Stimulated activated CD8-positive, alpha-beta memory T cell treated with anti-CD3 and anti-CD28 coated beads, Interleukin-4, amount 100 ng/mL, for 1 hour (primary cell): ENCODE measurements around the gene MYOM1.

Experiments
- DNase-seq, 2 donors: peaks; one replicate each; pipeline ENCODE4 v3.0.0-alpha.2; 2020; ENCODE audit warnings: low read depth in 2 of 2, low spot score in 1 of 2

MYOM1 gene

DNA sequence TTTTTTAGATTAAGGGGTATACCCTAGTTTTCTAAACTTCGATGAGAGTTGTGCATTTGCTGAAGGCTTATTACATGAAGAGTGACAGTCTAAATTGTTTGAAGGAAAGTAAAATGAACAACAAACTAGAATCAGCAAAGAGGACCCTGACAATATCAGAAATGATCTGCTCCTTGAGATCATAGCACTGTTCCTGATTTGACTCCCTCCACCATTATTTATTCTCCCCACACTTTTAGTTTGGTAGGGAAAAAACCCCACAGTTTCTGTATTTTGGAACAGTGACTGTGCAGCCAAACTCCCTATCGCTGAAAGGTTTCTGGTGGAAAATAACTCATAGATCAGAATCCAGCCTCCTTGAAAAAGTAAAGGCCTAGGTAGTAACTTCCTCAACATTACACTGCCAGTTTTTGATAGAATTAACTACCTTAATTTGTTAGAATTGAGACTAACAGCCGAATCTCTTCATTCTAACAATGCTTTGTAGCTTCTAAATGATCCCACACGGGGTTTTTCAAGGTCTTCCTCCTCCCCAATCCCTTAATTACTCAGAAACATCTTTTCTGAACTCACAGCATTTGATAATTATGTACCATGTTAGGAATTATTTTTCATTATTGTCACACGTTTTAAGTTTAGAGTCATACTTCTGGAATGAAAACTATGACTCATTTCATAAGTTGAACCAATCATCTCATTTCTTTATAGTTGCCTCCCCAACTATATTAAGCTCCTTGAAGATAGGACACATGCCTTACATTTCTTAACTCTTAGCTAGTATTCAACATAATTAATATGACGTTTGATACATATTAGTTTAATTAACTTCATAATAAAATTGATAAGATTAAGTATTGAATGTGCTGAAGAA lies 30.7 kb upstream of the MYOM1 start:
- DNase-seq: no peak

DNA sequence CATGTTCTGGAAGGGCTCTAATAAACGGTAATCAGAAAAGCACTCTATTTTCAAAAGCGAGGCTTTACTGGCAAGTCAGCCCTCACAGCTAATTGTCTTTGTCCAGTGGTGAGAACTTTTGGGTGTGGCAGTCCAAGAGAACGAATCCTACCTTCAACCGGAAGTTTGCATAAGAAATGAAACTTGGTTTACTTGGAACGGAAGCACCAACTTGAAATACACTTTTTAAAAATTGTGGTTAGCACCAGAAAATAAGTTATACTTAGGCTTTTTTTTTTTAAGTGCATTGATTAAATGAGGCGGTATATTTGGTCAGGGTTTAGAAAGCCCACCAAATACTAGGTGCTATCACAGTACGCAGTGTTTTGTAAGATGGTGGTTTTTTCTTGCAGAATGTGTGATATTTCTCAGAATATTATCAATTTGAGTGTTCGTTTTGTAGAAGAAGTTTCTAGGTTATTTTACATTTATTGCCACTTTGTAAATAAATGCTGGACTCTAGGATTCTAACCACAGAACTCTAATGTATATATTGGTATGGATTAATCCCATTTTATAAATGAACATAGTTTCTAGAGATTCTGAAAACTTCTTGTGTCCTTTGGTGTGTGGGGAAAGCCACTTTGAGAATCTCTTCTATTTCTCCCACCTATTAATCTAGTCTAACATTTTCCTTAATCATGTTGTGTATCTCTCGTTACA lies 29.0 kb upstream of the MYOM1 start:
- no peak for DNase-seq

DNA sequence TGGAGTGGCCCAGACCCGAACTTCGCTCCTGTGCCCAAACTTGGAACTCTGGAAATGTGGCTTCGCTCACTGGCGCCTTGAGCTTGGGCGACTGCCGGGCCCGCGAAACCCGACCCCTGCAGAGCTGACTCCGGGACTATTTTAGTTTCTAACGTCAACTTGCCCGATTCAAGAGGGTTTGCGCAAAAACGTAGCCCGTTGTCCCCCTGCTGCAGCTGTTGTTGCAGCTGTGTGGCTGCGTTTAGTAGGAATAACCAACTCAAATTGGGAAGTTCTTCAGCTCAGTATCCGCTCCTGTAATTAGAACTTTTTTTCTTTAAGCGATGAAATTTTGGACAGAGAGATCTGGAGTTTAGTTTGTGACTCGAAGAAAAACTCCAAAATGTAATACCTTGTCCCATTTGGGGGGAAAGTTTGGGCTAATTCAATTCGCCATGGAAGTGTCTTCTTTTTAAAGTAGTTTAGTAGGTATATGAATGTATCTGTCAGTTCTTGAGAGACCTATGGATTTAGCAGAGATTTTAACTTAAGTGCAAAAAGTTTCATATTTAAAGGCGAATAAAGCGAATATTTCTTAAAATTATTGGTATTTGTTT lies 28.4 kb upstream of the MYOM1 start:
- no peak for DNase-seq

DNA sequence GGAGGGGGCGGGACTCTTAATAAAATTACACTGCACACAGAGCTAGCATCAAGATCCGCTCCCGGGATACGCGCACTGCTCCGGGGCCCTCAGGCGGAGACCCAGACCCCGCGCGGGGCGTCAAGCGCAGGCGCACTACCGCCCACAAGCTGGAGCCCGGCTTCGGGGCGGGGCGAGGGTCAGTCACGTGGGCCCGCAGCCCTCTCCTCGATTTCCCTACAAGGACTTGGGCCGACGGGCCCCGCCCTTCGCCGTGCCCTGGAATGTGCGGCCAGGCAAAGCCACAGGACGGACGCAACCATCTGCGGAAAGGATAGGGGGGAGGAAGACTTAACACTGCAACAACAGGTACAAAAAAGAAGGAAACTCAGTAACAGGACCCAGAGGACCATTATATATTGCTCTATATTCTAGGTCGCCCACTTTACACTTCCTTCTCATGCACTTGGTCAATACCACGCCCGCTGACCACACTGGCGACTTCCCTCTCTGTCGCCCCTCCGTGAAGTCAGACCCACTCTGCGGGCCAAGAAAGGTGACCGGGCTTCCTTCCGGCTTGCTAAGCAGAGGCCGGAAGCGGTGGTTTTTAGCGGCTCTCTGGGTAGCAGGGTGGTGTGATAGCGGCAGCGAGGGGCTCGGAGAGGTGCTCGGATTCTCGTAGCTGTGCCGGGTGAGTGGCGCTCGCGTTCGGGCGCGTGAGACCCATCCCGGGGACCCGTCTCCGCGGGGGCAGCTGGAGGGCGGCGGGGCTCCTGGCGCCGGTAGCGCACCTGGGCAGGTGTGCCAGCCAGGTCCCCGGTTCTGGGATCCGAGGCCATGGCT lies 27.7 kb upstream of the MYOM1 start, which contains the start of gene MYL12A:
Gene MYL12A, plus strand, starts transcription at position 562 of the 822 bp plus-strand sequence. CDS start 5,447 bp downstream, outside the sequence.
- peak; percentile 77 to 84 for DNase-seq

DNA sequence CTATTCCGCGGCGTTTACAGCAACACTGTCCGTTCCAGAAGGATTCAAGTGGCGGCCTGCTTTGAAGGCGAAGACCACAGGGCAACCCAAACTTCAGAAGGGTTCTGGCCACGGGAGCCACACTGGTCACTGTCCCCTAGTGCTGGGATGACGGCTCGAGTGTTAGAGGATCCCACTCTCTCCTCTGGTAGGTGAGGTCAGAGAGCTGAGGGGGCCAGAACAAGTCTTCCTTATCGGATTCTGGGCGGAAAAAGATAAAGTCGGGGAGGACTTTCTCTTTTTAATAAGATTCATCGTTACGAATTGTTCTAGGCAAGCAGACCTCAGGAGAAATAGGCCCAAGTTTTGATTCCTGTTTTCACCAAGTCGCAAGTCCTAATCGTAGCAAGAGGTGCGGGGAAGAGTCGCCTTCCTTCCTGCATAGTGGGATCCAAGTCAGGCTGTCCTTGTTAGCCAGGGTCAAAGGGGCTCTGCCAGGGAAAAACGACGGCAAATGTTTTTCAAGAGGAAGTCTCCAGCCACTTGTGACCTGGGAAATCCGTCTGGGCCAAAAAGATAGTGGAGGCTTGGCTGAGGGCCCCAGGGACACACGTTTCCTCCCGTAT lies 27.0 kb upstream of the MYOM1 start:
- no peak for DNase-seq

DNA sequence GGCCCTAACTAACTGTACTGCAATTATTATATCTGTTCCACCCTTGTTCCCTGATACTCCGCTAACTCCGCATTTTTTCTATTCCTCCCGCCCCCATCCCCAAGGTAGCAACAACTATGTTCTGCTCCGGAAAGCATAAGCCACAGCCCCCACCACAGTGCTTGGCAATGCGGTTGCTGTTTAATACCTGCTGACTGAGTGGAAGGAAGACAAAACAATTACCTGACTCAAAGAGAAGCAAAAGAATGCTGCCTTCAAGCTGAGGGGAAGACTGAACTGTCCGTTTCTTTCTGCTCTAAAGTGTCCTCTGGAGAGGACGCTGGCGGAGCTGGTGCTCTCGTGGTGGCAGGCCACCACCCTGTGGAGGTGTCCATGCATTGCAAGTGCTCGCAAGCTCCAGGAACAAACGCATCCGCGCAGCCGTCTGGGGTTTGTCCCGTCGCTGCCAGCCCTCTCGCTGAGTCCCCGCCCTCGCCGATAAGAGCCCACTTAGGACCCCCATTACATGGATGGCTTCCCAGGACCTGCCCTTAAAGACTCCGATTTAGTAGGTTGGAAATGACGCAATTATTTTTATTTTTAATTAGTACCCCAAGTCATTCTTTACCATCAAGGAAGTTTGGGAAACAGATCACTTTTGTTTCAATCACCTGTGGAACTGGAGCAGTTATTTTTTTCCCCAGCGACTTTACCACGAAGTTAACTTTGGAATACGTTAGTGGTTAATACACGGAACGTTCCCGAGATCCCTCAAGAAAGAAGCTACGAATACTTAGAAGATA lies 26.3 kb upstream of the MYOM1 start:
- peak; percentile 54 to 66 for DNase-seq

DNA sequence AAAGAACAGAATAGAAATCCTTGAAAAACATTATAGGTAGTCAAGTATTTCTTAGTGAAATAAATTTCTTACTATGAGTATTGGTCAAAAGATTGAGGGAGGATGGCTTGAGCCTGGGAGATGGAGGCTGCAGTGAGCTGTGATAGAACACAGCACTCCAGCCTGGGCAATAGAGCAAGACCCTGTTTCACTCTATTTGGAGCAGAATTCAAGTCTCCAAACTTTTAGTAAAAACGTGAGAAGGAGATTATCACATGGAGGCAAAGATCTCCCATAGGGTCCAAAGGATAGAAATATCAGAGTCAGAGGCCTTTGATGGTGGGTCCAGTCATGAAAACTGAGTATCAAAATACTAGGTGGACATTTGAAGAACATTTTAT lies 25.4 kb upstream of the MYOM1 start:
- DNase-seq: no peak

DNA sequence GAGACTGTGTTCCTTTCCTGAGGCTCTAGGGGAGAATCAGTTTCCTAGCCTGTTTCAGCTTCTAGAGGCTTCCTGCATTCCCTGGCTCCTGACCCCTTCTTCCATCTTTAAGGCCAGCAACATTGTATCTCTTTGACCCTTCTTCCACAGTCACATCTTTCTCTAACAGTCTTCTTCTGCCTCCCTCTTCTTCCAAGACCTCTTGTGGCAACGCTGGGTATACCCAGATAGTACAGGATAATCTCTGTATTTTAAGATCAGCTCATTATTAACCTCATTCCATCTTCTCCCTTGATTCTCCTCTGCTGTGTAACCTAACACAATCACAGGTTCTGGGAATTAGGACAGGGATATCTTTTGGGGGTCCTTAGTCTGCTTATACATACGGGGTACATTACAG lies 19.0 kb upstream of the MYOM1 start:
- DNase-seq: no peak

DNA sequence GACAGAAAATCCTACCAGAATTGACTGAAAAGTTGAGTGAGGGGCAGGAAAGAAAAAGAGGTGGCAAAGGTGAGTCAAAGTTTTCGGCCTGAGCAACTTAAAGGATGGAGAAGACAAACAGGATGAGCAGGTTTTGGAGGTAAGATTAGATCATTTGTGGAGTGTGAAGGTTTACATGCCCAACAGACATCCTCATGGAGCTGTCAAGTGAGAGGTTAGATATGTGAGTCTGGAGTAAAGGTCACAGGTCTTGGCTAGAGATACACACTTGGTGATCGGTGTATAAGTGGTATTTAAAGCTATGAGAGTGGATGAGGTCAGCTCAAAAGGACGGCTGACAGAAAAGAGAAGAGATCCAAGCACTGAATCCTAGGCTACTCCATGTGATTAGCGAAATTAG lies 16.7 kb upstream of the MYOM1 start:
- DNase-seq: no peak

DNA sequence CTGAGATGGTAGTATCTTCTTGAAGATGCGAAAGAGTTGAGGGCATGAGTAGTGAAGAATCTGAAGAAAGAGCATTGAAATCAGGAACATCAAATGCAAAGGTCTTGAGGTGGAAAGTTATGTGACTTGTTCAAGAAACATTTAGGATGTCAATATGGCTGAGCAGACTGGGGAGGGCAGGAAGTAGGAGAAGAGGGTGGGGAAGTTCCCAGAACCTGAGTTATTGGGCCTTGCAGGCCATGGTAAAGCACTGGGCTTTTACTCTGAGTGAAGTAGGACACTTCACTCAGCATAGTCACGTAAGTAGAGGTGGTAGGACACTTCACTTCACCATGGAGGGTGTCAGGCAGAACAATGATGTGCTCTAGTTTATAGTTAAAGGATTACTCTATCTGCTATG lies 16.1 kb upstream of the MYOM1 start:
- no peak for DNase-seq

DNA sequence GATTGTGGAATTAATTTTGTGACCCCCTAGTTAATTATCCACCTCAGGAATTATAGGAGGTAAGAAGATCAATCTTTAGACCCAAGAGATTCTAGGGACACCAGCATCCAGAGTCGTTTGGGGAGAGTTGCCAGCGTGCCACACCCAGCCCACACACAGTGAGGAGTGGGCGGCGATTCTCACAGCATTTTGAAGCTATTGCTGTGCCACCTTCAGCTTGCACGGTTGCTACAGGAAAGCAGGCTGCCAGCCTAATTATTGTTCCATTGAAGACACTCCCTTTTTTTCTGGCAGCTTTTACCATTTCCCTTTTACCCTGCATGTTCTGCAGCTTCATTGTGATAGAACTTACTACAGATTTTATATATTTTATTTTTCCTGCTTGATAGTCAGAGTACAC lies 14.7 kb upstream of the MYOM1 start:
- no peak for DNase-seq

DNA sequence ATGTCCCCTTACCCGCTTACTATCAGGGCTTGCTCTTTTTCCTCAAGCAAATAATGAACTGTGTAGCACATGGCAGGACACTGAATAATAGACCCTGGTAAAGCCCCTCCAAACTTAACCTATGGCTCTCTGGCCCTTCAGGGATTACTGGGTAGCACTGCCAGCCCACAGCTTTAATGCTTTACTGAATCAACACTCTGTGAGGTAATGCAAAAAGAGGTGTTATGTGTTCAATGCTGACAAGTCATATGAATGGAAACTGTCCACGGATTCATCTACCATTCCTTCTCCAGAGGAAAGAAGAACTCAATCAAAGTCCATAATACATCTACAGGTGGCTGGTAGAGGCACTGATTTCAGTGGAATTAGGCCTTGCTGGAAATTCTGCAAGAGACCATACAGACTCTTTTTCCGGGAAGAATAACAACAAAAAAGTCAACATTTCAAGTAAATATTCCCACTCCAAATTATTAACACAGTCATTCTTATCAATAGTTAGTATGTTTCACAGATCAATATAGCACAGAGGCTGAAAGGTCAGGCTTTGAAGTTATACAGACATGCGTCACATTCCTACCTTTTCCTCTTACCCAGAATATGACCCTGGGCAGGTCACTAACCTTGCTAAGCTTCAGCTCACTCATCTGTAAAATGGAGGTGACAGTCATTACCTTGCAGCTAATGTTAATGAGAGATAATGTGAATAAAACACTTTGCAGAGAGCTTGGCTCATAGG lies 13.8 kb upstream of the MYOM1 start:
- DNase-seq: no peak

DNA sequence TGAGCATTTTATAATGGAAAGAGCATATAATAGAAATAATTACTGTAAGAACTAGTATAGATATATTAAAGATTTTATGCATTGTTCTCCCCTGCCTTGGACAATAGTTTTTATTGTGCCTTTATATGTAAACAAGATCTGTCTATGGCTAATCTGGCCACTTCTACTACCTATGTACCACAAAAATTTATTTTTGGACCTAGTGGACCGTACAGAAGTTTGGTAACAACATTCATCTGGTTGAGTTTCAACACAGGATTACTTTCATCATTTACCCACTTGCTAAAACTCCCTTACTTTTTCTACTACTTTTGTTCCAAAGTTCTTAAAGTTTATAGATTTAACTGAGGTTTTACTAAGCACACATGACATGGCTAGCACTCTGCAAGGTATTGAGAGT lies 13.2 kb upstream of the MYOM1 start:
- no peak for DNase-seq

DNA sequence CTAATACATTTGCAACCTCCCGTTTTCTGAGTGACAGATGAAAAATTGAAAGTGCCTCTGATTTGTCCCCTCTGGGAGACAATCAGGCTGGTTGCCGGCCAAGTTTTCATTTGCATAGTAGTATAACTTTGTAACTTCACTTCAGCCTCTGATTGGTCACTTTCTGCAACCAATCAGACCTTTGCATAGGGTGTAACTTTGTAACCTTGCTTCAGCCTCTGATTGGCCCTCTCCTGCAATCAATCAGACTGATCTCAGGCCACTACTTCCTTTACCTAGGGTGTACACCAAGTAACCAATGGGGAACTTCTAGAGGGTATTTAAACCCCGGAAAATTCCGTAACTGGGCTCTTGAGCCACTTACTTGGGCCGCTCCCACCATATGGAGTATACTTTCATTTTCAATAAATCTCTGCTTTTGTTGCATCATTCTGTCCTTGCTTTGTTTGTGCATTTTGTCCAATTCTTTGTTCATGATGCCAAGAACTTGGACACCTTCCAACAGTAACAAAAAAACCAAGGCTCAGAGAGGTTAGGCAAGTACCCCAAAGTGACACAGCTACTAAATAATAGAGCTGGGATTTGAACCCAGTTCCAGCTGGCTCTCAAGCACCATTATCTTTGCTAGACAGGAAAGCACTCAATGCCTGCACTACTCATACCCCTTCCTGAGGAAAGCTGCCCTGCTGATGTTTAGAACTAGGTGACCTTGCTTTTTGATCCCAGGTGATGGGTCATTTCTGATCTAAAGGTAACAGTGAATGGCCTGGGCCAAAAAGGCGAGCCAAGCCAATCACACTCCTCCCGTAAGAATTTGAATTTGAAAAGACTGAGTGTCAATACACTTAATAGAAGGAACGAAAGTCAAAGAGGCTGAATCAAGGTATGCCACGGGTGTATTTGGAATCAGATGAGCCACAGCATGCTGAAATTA lies 10.9 kb upstream of the MYOM1 start:
- DNase-seq: no peak

DNA sequence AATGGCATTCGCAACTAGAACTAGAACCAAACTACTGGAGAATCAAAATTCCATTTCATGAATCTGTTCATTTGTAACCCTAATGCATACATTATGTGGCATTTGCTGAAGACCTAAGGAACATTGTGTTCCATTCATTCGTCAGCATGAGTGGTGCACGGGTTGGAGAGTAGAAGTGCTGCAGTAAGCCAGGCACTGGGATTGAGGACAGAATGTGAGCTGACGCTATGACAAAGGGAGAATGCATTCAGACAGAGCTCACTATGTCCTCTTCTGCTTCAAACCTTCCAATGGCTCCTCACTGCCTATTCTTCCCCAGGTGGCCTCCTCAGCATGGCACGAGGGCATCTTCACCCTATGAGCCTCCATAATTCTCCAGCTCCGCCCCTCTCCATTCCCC lies 6.3 kb upstream of the MYOM1 start:
- no peak for DNase-seq

DNA sequence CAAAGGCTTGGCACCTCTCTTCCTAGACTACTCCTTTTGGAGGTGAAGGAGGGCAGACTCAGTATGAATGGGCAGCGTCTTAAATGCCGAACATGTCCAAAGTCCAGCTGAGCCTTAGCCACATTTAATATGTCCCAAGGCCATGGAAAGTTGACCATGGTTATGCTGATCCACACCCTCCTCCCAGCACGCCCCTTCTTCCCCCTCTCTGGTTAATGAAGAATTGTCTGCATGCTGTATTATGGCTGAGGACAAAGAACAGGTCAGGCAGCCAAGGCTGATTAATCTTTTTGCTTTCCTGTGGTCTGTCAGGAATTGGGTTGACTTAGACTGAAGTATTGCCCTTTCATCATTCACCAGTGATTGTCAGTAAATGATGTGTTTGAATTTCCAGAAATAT lies 5.8 kb upstream of the MYOM1 start:
- DNase-seq: no peak

DNA sequence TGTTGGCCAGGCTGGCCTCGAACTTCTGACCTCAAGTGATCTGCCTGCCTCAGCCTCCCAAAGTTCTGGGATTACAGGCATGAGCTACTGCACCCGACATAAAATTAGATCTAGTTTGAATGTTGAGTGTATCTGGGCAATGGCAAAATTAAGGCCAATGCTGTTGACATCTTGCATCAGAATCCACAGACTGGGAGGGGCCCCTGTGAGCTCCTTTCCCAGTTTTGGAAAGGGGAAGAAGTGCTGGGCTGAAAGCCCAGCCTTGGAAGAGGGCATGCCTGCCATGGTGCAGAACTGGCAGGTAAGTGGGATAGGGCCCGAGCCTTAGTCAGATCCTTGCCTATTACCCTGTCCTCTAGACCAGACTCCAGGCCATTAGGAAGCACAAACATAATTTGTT lies 4.5 kb upstream of the MYOM1 start:
- DNase-seq: no peak

DNA sequence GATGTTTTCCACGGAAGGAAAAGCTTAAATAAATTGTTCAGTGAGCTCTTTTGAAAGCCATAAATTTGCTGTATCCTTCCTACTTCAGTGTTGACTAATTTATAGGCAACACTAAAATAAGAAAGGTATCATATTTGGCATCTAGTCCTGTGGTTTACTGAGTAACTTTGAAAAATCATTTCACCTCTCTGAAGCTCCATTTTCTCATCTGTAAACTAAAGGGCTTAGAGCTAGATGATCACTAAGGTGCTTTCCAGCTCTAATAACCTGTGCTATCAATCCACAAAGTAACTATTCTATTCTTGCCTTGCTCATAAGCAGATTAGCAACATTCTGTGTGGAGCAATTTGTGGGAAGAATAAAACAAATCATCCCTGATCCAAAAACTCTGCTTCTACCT lies 3.6 kb upstream of the MYOM1 start:
- DNase-seq: no peak
